HG03064 (cell line): ENCODE measurements around the gene PSTPIP1.

ENCODE experiments used
- ATAC-seq: cut with Tn5 transposase; IDR thresholded peaks from one replicate; pipeline ENCODE4 v1.9.1; 2021; ENCODE audit warnings: low read depth; ENCODE audit not compliant: unreplicated experiment

PSTPIP1 gene

DNA sequence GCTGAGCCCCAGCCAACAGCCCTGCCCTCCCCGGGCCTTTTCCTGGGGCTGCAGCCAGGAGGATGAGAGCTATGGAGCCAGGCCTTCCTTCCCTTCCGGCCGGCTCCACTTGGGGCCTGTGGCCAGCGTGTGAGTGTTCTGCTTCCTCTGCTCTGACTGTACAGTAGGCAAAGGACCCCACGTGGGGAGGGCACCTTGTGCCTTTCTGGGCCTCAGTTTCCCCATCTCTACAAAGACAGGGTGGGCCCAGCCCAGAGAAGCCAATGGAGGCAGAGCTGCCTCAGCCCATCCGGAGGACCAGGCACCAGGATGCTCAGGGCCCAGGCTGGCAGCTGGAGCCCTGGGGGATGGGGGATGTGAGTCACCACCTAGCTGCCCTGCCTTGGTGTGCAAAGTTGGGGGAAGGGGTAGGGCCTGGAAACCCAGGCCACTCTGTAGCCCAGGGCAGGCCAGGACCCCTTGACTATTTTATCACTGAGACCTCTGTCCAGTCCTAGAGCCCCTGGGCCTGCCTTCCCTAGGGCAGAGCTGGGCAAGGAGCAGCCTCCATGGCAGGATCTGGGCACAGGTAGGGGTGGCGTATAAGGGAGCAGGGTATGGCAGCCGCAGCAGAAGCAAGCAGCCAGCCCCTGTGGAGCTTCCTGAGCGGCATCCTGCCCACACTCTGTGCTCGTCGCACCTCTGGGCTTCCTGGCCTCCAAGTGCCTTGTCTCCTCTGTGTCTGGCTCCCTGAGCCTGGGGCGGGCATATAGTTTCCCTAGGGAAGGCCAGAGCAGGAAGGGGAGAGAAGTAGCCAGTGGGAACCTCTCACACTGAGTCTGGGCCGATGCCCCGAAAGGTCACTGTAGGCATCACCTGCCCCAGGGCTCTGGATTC lies 1.8 kb downstream of the PSTPIP1 start:
- ATAC-seq = no peak

GRCh38 chr15:76998663-76999285 lies 3.8 kb downstream of the PSTPIP1 start:
- no peak for ATAC-seq

DNA sequence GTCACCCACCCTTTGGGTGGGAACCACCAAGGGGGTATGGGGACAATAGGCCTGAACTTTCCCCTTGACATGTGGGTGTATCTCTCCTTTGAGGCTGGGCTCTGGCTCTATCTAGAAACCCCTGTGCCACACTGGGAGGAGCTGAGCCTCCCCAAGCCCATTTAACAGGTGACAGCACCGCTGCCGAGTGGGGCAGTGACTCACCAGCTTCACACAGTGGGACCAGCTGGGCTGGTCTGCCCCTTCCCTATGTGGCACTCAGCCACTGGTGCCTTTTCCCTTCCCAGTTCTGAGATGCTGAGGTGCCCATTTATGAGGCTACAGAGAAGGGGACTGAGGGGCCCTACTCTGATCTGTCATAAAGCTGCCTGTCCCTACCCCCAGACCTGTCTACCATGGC lies 5.1 kb downstream of the PSTPIP1 start:
- no peak for ATAC-seq

GRCh38 chr15:77001351-77001750 lies 6.4 kb downstream of the PSTPIP1 start:
- ATAC-seq = no peak

DNA sequence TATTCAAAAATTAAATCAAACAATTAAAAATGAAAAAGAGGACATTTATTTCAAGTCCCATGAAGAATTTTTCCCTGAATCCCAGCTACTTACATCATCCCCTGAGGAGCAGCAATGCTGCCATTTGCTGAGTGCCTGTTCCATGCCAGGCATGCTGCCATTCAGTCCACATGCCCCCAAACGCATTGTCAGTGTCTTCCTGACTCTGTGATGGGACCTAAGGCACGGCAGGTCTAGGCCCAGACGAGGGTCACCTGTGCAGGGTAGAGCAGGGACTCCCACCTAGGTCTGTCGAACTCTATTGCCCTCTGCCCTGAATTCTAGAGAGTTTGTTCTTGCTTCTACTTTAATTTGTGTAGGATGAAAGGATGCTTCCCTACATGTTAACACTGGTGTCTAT lies 7.0 kb downstream of the PSTPIP1 start:
- no peak for ATAC-seq

- no peak for ATAC-seq
These were observed 7.5 kb downstream of the PSTPIP1 start for GRCh38 chr15:77002436-77002835.

- ATAC-seq = peak; percentile 66
These were observed 8.3 kb downstream of the PSTPIP1 start for GRCh38 chr15:77002954-77003912.

DNA sequence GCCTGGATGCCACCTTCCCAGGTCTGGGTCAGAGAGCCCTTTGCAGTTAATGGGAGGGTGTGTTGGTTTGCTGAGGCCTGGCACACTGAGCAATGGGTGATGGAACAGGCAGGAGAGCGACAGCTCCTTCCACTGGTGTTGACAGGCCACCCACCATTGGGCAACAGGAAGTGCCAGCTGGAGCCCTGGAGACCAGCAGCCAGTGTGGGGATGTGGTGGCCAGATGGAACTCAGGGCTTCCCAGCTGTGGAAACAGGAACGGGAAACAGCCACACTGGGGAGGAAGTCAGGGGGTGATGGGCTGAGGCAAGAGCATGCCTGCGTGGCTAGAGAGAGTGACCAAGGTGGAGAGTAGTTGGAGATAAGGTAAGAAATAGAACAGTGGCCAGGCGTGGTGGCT lies 9.3 kb downstream of the PSTPIP1 start:
- ATAC-seq = no peak

- no peak for ATAC-seq
These were observed 14.2 kb downstream of the PSTPIP1 start for GRCh38 chr15:77009176-77009575.

GRCh38 chr15:77009646-77010311 lies 14.9 kb downstream of the PSTPIP1 start:
- ATAC-seq = no peak

- no peak for ATAC-seq
These were observed 15.4 kb downstream of the PSTPIP1 start for GRCh38 chr15:77010312-77010686.

GRCh38 chr15:77010857-77011256 lies 15.9 kb downstream of the PSTPIP1 start:
- ATAC-seq = no peak

DNA sequence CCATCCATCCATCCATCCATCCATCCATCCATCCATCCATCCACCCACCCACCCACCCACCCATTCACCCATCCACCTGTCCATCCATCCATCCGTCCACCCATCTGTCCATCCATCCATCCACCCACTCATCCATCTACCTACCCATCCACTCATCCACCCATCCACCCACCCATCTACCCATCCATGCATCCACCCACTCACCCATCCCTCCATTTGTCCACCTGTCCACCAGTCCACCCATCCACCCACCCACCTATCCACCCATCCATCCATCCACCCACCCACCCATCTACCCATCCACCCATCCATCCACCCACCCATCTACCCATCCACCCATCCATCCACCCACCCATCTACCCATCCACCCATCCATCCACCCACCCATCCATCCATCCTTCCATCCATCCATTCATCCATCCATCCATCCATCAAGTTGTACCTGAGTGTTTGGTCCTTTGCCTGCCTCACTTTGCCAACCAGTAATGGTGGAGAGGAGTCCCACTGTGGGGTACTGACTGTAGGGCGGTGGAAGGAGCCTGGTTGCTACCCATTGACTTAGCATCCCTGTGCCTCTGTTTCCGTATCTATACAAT lies 17.3 kb downstream of the PSTPIP1 start:
- no peak for ATAC-seq

GRCh38 chr15:77012868-77013267 lies 17.9 kb downstream of the PSTPIP1 start:
- no peak for ATAC-seq

- ATAC-seq = no peak
These were observed 18.8 kb downstream of the PSTPIP1 start for GRCh38 chr15:77013776-77014131.

- ATAC-seq = no peak
These were observed 19.5 kb downstream of the PSTPIP1 start for GRCh38 chr15:77014132-77015081.

GRCh38 chr15:77015646-77016320 lies 20.9 kb downstream of the PSTPIP1 start:
- ATAC-seq = no peak

DNA sequence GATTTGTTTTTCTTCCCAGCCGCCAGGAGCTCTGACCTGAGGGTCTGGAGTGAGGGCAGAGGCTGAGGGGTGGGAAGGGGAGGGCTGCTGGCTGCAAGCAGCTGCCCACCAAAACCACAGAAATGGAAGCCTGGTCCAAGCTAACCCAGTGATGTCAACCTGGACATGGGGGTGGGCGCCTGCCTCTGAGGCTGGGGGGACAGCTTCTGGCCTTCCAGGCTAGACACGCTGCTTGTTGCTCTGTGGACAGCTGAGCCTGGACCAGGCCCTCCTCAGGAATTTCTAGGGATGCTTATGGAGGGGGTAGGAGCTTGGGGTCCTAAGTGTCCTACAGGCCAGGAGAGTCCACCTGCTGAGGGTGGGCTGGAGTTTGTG lies 21.4 kb downstream of the PSTPIP1 start:
- ATAC-seq = no peak
